HepG2 (cell line): ENCODE results near the gene ZNRF3. TPM values are rescaled to one million over a fixed set of nuclear protein-coding genes. Genes with fewer than 3 reads are reported as not detected.
A peak's percentile ranks its signal among the peaks of the same experiment; 100 is the strongest.

Experiments
- GATAD1 ChIP-seq: IDR thresholded peaks from 2 replicates; pipeline ENCODE4 v1.6.1; 2016; ENCODE audit warnings: missing genetic modification reagents, missing compliant biosample characterization
- HHEX ChIP-seq: IDR thresholded peaks from 2 replicates; pipeline ENCODE4 v1.6.1; 2016; ENCODE audit warnings: control low read depth
- PCBP1 ChIP-seq: fragments of 200-400 bp; formaldehyde crosslinking; IDR thresholded peaks from 2 replicates; pipeline ENCODE4 v1.6.1; 2017; ENCODE audit warnings: mild to moderate bottlenecking, low read depth, low read length, borderline replicate concordance
- TBL1XR1 ChIP-seq: fragments of 150-350 bp; IDR thresholded peaks from 2 replicates; pipeline ENCODE4 v1.6.1; 2014; ENCODE audit warnings: borderline replicate concordance, low read length; ENCODE audit not compliant: partially characterized antibody
- ZFP36 ChIP-seq: fragments of 150-350 bp; IDR thresholded peaks from 2 replicates; pipeline ENCODE4 v1.6.1; 2018; ENCODE audit warnings: borderline replicate concordance, low read length, low read depth; ENCODE audit not compliant: partially characterized antibody
- ZKSCAN1 ChIP-seq: fragments of 150-350 bp; IDR thresholded peaks from 2 replicates; pipeline ENCODE4 v1.6.1; 2014; ENCODE audit warnings: low read length
- ZNF138 ChIP-seq: sonication (generic); formaldehyde crosslinking; IDR thresholded peaks from 2 replicates; pipeline ENCODE4 v1.5.0; 2020; ENCODE audit warnings: mild to moderate bottlenecking, low read depth, missing genetic modification reagents
- ZNF577 ChIP-seq: sonication (generic); formaldehyde crosslinking; IDR thresholded peaks from 2 replicates; pipeline ENCODE4 v1.4.0; 2020; ENCODE audit warnings: mild to moderate bottlenecking, low read depth, missing genetic modification reagents, borderline replicate concordance
- ZNF775 ChIP-seq: sonication (generic); formaldehyde crosslinking; IDR thresholded peaks from 2 replicates; pipeline ENCODE4 v1.4.0; 2020; ENCODE audit warnings: missing genetic modification reagents, mild to moderate bottlenecking, moderate library complexity, borderline replicate concordance
- polyA plus RNA-seq, 8 experiments: library from polyadenylated mRNA; depleted of rRNA in 3 of 8; stranded (reverse) in 7 of 8; unstranded in 1 of 8; fragments of >200 nt; fragmentation: Illumina TruSeq in 4 of 8; extraction: Trizol in 4 of 8; gene quantifications; 2 replicates each; pipeline versions ENCODE4 v1.2.1 to v1.2.3, GENCODE V29; 2011 to 2016; ENCODE audit warnings: low read depth in 4 of 8, missing spikeins in 1 of 8, mixed read lengths in 1 of 8; ENCODE audit not compliant: insufficient read depth in 1 of 8
- total RNA-seq, 5 experiments: library from RNA; depleted of rRNA; stranded (reverse); fragments of >200 nt; fragmentation: Illumina TruSeq; extraction: Trizol; gene quantifications; 2 replicates each; pipeline ENCODE4 v1.2.3, GENCODE V29; 2016; ENCODE audit warnings: low read depth in 1 of 5
- TF ChIP-seq, protein P1 (sequence below): sonication (generic); formaldehyde crosslinking; IDR thresholded peaks from 2 replicates; pipeline ENCODE4 v1.4.0; 2020; ENCODE audit warnings: missing genetic modification reagents
- TF ChIP-seq, protein P2 (sequence below): sonication (generic); formaldehyde crosslinking; IDR thresholded peaks from 2 replicates; pipeline ENCODE4 v1.5.1; 2020; ENCODE audit warnings: missing genetic modification reagents, mild to moderate bottlenecking, borderline replicate concordance
- TF ChIP-seq, protein P3 (sequence below): IDR thresholded peaks from 2 replicates; pipeline ENCODE4 v1.4.0; 2020; ENCODE audit warnings: mild to moderate bottlenecking, missing genetic modification reagents
- TF ChIP-seq, protein P4 (sequence below): sonication (generic); formaldehyde crosslinking; IDR thresholded peaks from 2 replicates; pipeline ENCODE4 v1.8.1; 2022; ENCODE audit warnings: low read depth, mild to moderate bottlenecking, missing genetic modification reagents
- TF ChIP-seq, protein P5 (sequence below): sonication (generic); formaldehyde crosslinking; IDR thresholded peaks from 2 replicates; pipeline ENCODE4 v1.8.1; 2023; ENCODE audit warnings: mild to moderate bottlenecking, inconsistent platforms, moderate library complexity, missing genetic modification reagents, borderline replicate concordance

The ZNRF3 gene
- total and polyA plus RNA-seq, 2 of the 13 experiments (the other 11 are each of a cell fraction or from before 2014, with no cell fraction given) = 20.3 to 36.7 TPM

DNA sequence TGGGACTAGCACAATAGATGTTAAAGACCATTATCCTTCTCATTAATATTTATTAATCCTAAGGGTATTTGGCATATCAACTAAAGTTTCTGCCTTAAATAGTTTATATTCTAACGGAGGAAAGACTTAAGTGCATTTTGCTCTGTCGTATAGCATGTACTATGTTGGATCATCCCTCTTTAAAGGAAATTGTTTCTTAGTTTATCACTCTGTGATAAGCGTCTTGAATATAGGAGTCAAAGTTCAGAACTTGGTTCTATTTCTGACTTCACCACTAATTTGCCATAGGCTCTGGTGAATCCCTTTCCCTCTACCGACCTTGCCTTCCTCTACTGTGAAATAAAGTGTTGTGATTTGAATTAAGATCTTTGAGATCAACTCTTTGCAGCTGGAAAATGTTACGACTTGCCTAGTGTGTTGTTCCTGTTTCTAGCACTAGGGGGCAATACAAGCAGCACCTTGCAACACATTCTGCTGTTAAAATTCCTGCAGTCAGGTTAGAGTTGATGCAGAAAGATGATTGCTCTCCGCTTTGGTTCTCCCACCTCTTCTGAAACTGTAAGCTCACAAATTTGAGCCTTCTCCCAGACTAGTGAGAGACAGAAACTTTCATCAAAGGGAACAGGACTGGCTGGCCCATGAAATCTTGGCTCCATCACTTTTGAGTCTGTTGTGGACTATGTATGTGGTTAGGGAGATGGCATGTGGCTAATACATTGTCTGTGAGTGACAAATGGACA lies 27.8 kb upstream of the ZNRF3 start (continued):
- TF ChIP-seq ZNF775 (CRISPR knock-in tag) (no peak), HHEX (CRISPR knock-in tag) (no peak), ZKSCAN1 (peak; percentile 16; the same call in 1 of the 2 replicates), TBL1XR1 (no peak), PCBP1 (no peak), ZFP36 (no peak), GATAD1 (no peak), ZNF138 (CRISPR knock-in tag) (no peak), ZNF577 (CRISPR knock-in tag) (no peak)
- TF ChIP-seq, protein P1, sequence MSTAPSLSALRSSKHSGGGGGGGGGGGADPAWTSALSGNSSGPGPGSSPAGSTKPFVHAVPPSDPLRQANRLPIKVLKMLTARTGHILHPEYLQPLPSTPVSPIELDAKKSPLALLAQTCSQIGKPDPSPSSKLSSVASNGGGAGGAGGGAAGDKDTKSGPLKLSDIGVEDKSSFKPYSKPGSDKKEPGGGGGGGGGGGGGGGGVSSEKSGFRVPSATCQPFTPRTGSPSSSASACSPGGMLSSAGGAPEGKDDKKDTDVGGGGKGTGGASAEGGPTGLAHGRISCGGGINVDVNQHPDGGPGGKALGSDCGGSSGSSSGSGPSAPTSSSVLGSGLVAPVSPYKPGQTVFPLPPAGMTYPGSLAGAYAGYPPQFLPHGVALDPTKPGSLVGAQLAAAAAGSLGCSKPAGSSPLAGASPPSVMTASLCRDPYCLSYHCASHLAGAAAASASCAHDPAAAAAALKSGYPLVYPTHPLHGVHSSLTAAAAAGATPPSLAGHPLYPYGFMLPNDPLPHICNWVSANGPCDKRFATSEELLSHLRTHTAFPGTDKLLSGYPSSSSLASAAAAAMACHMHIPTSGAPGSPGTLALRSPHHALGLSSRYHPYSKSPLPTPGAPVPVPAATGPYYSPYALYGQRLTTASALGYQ (CRISPR knock-in tag) = 0 out of 2 replicates have a peak, but pooled peaks have one; percentile 40
- TF ChIP-seq, protein P2, sequence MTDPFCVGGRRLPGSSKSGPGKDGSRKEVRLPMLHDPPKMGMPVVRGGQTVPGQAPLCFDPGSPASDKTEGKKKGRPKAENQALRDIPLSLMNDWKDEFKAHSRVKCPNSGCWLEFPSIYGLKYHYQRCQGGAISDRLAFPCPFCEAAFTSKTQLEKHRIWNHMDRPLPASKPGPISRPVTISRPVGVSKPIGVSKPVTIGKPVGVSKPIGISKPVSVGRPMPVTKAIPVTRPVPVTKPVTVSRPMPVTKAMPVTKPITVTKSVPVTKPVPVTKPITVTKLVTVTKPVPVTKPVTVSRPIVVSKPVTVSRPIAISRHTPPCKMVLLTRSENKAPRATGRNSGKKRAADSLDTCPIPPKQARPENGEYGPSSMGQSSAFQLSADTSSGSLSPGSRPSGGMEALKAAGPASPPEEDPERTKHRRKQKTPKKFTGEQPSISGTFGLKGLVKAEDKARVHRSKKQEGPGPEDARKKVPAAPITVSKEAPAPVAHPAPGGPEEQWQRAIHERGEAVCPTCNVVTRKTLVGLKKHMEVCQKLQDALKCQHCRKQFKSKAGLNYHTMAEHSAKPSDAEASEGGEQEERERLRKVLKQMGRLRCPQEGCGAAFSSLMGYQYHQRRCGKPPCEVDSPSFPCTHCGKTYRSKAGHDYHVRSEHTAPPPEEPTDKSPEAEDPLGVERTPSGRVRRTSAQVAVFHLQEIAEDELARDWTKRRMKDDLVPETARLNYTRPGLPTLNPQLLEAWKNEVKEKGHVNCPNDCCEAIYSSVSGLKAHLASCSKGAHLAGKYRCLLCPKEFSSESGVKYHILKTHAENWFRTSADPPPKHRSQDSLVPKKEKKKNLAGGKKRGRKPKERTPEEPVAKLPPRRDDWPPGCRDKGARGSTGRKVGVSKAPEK = no peak
- TF ChIP-seq, protein P3, sequence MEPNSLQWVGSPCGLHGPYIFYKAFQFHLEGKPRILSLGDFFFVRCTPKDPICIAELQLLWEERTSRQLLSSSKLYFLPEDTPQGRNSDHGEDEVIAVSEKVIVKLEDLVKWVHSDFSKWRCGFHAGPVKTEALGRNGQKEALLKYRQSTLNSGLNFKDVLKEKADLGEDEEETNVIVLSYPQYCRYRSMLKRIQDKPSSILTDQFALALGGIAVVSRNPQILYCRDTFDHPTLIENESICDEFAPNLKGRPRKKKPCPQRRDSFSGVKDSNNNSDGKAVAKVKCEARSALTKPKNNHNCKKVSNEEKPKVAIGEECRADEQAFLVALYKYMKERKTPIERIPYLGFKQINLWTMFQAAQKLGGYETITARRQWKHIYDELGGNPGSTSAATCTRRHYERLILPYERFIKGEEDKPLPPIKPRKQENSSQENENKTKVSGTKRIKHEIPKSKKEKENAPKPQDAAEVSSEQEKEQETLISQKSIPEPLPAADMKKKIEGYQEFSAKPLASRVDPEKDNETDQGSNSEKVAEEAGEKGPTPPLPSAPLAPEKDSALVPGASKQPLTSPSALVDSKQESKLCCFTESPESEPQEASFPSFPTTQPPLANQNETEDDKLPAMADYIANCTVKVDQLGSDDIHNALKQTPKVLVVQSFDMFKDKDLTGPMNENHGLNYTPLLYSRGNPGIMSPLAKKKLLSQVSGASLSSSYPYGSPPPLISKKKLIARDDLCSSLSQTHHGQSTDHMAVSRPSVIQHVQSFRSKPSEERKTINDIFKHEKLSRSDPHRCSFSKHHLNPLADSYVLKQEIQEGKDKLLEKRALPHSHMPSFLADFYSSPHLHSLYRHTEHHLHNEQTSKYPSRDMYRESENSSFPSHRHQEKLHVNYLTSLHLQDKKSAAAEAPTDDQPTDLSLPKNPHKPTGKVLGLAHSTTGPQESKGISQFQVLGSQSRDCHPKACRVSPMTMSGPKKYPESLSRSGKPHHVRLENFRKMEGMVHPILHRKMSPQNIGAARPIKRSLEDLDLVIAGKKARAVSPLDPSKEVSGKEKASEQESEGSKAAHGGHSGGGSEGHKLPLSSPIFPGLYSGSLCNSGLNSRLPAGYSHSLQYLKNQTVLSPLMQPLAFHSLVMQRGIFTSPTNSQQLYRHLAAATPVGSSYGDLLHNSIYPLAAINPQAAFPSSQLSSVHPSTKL = 0 out of 2 replicates have a peak, but pooled peaks have one; percentile 17
- TF ChIP-seq, protein P4, sequence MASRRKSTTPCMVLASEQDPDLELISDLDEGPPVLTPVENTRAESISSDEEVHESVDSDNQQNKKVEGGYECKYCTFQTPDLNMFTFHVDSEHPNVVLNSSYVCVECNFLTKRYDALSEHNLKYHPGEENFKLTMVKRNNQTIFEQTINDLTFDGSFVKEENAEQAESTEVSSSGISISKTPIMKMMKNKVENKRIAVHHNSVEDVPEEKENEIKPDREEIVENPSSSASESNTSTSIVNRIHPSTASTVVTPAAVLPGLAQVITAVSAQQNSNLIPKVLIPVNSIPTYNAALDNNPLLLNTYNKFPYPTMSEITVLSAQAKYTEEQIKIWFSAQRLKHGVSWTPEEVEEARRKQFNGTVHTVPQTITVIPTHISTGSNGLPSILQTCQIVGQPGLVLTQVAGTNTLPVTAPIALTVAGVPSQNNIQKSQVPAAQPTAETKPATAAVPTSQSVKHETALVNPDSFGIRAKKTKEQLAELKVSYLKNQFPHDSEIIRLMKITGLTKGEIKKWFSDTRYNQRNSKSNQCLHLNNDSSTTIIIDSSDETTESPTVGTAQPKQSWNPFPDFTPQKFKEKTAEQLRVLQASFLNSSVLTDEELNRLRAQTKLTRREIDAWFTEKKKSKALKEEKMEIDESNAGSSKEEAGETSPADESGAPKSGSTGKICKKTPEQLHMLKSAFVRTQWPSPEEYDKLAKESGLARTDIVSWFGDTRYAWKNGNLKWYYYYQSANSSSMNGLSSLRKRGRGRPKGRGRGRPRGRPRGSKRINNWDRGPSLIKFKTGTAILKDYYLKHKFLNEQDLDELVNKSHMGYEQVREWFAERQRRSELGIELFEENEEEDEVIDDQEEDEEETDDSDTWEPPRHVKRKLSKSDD (CRISPR knock-in tag) = no peak
- TF ChIP-seq, protein P5, sequence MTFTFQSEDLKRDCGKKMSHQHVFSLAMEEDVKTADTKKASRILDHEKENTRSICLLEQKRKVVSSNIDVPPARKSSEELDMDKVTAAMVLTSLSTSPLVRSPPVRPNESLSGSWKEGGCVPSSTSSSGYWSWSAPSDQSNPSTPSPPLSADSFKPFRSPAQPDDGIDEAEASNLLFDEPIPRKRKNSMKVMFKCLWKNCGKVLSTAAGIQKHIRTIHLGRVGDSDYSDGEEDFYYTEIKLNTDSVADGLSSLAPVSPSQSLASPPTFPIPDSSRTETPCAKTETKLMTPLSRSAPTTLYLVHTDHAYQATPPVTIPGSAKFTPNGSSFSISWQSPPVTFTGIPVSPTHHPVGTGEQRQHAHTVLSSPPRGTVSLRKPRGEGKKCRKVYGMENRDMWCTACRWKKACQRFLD (CRISPR knock-in tag) = no peak
